ENCODE measurements around the gene DOLPP1. TPM values are rescaled to one million over a fixed set of nuclear protein-coding genes. Genes with fewer than 3 reads are reported as not detected.

The DOLPP1 gene
- total RNA-seq, 1 experiment from 2014 or later, result 16.1 TPM

GRCh38 chr9:129104051-129104450, 23.1 kb downstream of the DOLPP1 start:
- no TSS peak for BruUV-seq (replicated peaks)
- H3K27me3 Mint-ChIP-seq (ENCODE audit: unreplicated experiment), result peaks cover 8% of the 10 kb centered on the region
- DNase-seq, result no peak
- no peaks in the 10 kb centered on the region for H3K4me1 Mint-ChIP-seq (ENCODE audit: low read depth, unreplicated experiment)
- no peak overlapping the region for H3K4me3 Mint-ChIP-seq (ENCODE audit: low read depth, unreplicated experiment)
- H3K36me3 Mint-ChIP-seq (ENCODE audit: insufficient read depth, unreplicated experiment), result no peaks in the 10 kb centered on the region
- no peak overlapping the region for H3K27ac Mint-ChIP-seq (ENCODE audit: unreplicated experiment)
- intact Hi-C loops (cut with micrococcal nuclease; ENCODE audit: unreplicated experiment), result no loop called here
- TF ChIP-seq CTCF (IDR thresholded peaks at IDR 0.05; ENCODE audit: unreplicated experiment), result no peak
- H3K9me3 Mint-ChIP-seq (ENCODE audit: low read depth, unreplicated experiment), result no peaks in the 10 kb centered on the region
- CTCF ChIA-PET, result interaction anchor here (0.5 kb wide), 1 partner anchor 747 kb away, joined by 3 read pairs; no protein-coding TSS in a partner anchor

- no peak for DNase-seq
- Mint-ChIP-seq H3K36me3 (ENCODE audit: insufficient read depth, unreplicated experiment) (peaks cover 6% of the 10 kb centered on the region), H3K9me3 (ENCODE audit: low read depth, unreplicated experiment) (no peaks in the 10 kb centered on the region), H3K27me3 (ENCODE audit: unreplicated experiment) (peaks cover 9% of the 10 kb centered on the region), H3K4me3 (ENCODE audit: low read depth, unreplicated experiment) (no peak overlapping the region), H3K27ac (ENCODE audit: unreplicated experiment) (no peak overlapping the region), H3K4me1 (ENCODE audit: low read depth, unreplicated experiment) (no peaks in the 10 kb centered on the region)
- CTCF ChIA-PET, result no interaction called here
- intact Hi-C loops (cut with micrococcal nuclease; ENCODE audit: unreplicated experiment), result no loop called here
- TF ChIP-seq CTCF (IDR thresholded peaks at IDR 0.05; ENCODE audit: unreplicated experiment), result no peak
- BruUV-seq (replicated peaks), result no TSS peak
Measured at GRCh38 chr9:129105857-129106694, 25.2 kb downstream of the DOLPP1 start.

GRCh38 chr9:129107651-129108050, 26.7 kb downstream of the DOLPP1 start:
- DNase-seq, result no peak
- H3K36me3 Mint-ChIP-seq (ENCODE audit: insufficient read depth, unreplicated experiment), result peaks cover 17% of the 10 kb centered on the region
- no peak overlapping the region for H3K4me3 Mint-ChIP-seq (ENCODE audit: low read depth, unreplicated experiment)
- CTCF ChIA-PET, result no interaction called here
- BruUV-seq (replicated peaks), result no TSS peak
- TF ChIP-seq CTCF (IDR thresholded peaks at IDR 0.05; ENCODE audit: unreplicated experiment), result no peak
- H3K9me3 Mint-ChIP-seq (ENCODE audit: low read depth, unreplicated experiment), result no peaks in the 10 kb centered on the region
- peaks cover 9% of the 10 kb centered on the region for H3K27me3 Mint-ChIP-seq (ENCODE audit: unreplicated experiment)
- intact Hi-C loops (cut with micrococcal nuclease; ENCODE audit: unreplicated experiment), result no loop called here
- no peak overlapping the region for H3K27ac Mint-ChIP-seq (ENCODE audit: unreplicated experiment)
- no peaks in the 10 kb centered on the region for H3K4me1 Mint-ChIP-seq (ENCODE audit: low read depth, unreplicated experiment)

GRCh38 chr9:129108083-129108804, 27.3 kb downstream of the DOLPP1 start:
- peaks cover 17% of the 10 kb centered on the region for H3K36me3 Mint-ChIP-seq (ENCODE audit: insufficient read depth, unreplicated experiment)
- no peaks in the 10 kb centered on the region for H3K4me1 Mint-ChIP-seq (ENCODE audit: low read depth, unreplicated experiment)
- CTCF ChIA-PET, result no interaction called here
- DNase-seq, result no peak
- intact Hi-C loops (cut with micrococcal nuclease; ENCODE audit: unreplicated experiment), result no loop called here
- H3K9me3 Mint-ChIP-seq (ENCODE audit: low read depth, unreplicated experiment), result no peaks in the 10 kb centered on the region
- H3K4me3 Mint-ChIP-seq (ENCODE audit: low read depth, unreplicated experiment), result no peak overlapping the region
- BruUV-seq (replicated peaks), result no TSS peak
- H3K27ac Mint-ChIP-seq (ENCODE audit: unreplicated experiment), result no peak overlapping the region
- H3K27me3 Mint-ChIP-seq (ENCODE audit: unreplicated experiment), result peaks cover 9% of the 10 kb centered on the region
- TF ChIP-seq CTCF (IDR thresholded peaks at IDR 0.05; ENCODE audit: unreplicated experiment), result no peak
